HG03354 (cell line): ENCODE results near the gene RAP1GAP.

Experiments used
- ATAC-seq: cut with Tn5 transposase; IDR thresholded peaks from one replicate; pipeline ENCODE4 v1.9.1; 2021; ENCODE audit warnings: mild to moderate bottlenecking; ENCODE audit not compliant: unreplicated experiment, poor library complexity, severe bottlenecking

The RAP1GAP gene

DNA sequence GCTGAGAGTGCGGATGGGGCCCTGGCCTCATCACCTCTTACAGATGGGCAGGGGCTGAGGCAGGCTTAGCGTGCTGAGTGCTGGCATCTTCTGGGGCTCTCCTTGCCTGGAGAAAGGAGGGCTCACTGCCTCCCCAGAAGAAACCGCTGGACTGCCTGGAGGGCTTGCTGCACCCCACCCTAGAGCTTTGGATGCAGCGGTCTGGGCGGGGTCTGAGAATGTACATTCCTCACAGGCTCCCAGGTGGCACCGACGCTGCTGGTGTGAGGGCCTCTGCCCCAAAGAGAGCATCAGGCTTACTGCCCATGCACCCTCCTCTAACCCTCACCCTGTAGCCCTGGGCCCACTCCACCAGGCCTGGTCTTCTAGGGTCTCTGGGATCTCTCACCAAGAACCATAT is 51.1 kb downstream of the RAP1GAP start:
- ATAC-seq, result no peak

DNA sequence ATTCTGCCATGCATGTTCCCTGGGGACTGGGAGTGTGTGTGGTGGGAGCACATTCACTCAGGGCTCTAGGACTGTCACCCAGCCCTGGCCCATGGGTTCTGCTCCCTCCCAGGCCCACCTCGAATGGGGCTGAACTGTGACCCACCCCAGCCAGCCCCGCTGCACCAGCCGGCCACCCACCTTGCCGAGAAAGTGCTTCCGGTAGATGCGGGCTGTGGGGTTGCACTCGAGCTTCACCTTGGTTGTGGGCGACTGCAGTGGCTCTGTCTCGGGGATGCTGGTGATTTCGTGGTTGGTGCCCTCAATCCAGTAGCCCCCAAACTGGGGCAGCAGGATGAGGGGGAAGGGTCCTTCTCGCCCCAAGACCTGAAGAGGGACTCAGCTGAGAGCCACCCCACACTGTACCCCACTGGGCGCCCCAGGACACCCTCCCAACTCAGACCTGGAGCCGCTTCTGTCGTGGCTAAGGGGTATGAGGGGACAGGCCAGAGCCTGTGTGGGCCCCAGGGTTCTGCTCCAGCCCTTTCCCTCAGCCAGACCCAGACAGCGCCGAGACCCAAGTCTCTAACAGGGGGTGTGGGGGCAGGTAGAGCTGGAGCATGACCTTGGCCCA is 51.9 kb downstream of the RAP1GAP start:
- ATAC-seq, result no peak

DNA sequence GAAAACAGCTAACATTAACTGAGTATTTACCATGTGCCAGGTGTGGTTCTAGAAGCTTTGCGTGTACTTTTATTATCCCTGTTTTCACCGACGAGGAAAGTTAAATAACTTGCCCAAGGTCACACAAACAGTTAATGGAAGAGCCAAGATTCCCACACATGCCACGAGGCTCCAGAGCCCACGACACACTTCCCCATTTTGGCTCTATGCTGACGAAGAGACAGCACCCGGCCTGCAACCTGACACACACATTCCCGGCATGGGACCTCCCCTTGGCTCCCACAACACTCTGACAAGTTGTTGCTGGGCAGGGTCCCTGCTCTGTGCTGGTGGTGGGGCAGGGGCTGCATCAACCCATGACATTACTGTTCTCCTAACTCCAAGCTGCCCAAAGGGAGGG is 52.8 kb downstream of the RAP1GAP start:
- no peak for ATAC-seq

DNA sequence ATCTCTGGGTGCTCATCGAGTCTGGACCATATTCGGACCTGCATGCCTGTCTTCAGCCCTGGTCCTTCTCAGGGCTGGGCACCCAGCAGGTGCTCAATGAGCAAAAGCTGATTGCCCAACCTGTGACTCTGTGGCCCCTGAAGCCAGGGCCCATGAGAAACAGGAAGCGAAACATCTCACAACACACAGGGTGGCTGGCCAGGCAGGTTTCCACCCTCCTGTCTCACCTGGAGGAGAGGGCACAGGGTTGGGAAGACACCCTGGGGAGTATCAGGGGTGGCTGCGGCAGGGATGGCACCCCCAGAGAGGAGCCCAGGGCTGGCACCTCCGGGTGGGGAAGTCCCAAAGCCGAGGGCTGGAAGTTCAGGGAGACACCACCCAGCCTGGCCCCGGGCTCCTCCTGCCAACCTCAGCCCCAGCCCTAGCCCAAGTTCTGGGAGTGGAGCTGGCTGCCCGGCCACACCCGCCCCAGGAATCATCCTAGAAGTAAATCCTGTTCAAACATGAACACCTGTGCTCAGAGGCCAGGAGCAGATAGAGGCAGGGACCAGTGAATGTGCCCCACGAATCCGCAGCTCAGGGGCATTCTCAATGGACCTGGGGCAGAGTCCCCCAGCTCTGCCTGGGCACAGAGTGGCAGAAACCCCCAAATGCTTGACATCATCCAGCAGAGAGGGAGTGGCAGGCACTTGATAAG is 54.6 kb downstream of the RAP1GAP start:
- ATAC-seq, result no peak

DNA sequence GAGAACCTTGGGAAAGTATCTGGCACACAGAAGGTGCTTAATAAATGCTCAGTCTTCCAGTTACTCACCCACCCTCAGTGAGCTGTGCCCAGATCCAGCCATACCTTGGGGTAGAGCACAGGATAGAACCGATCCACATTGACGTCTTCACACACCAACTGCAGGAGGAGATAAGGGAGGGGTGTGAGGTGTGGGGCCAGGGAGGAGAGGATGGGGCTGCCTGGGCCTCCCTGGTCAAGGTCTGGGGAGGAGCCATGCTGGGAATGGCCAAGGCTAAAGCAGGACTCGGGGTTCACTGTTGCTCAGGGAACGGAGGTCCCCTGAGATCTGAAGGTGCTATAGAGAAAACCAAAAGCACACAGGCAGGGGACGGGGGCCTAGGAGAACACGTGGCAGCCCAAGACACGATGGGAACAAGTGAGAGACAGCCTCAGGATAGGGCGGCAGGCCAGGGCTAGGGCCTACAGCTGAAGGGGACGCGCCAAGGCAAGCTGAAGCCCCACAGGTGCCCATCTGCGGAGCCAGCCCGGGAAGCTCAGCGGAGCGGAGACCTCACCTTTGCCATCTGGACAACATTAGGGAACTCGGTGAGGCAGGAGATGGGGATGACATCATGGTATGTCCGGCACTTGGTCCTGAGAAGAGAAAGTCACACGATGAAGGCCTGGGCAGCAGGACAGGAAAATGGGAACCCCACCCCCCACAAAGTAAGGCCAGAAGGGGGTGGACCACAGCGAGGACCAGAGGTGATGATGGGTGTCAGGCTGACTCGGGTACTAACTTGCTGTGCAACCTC is 55.9 kb downstream of the RAP1GAP start:
- no peak for ATAC-seq

DNA sequence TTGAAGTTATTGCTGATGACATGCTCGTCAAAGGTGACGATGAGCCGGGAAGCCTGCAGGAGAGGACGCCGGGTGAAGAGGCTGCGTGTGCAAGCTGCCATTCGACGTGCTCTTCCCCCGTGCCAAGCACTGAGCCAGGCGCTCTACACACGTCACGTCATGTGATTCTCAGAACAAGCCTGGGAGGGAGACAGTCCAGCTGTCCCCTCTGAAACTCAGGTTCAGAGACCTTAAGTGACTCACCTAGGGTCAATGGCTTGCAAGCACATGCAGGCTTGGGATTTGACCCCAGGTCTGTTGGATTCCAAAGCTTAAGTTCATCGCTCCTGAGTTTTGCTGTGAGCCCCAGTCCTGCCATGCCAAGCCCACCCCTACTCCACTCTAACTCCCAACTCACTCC is 57.1 kb downstream of the RAP1GAP start:
- no peak for ATAC-seq

DNA sequence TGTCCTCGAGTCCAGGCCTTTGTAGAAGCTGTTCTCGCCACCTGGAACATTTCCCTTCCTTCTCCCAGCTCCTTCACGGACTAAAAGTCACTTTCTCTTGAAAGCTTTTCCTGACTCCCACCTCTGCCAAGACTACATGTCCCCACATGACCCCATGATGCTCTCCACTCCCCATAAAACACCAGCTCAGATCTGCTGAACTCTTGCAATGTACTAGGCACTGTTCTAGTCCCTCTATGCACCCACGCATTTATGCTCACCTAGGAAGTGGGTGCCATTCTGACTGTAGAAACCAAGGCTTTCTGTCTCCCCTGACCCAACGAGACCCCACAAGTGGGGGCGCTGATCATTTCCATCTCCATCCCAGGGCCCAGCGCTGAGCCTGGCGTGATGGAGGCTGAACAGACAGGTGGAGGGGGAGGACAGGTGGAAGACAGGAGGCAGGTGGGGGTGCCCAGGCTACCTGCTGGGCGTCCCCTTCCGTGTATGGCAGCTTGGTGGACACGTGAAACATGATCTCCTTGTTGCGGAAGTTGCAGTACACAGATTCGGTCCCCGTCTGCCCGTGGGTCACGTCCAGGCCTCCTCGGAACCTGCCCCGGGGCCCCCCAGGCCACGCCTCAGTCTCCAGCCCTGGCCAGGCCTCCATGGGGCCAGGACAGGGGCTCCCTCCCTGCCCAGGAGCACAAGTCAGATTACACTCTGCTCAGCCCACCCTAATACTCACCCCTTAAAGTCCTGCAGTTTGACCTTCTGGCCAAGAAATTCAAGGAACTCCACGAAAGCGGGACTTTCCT is 58.0 kb downstream of the RAP1GAP start:
- ATAC-seq, result no peak

DNA sequence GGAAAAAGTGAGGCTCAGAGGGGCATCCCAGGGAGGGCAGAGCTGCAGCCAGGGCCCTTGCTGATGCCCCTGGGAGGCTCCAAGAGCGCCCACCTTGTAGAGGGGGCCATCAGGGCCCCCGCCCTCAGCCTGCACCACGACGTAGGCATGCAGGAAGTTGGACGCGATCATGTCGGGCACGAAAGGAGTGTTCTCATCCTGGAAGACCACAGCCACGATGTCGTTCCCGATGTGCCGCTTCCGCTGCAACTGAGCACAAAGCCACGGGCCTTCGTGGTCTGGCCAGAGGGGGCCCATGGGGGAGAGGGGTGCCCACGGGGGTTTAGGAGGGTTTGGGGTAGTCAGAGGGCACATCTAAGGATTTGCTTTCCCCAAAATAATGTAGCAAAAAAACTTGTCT is 59.1 kb downstream of the RAP1GAP start:
- no peak for ATAC-seq

DNA sequence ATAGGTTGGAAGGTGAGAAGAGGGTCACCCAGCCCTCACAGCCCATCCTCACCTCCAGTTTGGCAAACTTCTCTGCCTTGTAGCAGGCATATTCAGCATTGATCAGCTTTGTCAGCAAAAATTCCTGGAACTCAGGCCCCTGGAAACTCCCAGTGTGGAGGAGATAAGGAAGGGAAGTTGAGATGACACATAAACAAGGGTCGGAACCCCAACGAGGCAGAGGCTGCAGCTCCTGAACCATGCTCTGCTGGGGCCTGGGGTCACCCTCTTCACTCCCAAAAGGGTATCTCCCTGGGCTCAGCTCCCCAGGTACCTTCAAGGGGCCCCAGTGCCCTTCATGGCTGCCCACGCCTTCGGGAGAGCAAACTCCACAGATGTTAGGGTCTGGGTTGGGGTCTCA is 60.4 kb downstream of the RAP1GAP start:
- no peak for ATAC-seq

DNA sequence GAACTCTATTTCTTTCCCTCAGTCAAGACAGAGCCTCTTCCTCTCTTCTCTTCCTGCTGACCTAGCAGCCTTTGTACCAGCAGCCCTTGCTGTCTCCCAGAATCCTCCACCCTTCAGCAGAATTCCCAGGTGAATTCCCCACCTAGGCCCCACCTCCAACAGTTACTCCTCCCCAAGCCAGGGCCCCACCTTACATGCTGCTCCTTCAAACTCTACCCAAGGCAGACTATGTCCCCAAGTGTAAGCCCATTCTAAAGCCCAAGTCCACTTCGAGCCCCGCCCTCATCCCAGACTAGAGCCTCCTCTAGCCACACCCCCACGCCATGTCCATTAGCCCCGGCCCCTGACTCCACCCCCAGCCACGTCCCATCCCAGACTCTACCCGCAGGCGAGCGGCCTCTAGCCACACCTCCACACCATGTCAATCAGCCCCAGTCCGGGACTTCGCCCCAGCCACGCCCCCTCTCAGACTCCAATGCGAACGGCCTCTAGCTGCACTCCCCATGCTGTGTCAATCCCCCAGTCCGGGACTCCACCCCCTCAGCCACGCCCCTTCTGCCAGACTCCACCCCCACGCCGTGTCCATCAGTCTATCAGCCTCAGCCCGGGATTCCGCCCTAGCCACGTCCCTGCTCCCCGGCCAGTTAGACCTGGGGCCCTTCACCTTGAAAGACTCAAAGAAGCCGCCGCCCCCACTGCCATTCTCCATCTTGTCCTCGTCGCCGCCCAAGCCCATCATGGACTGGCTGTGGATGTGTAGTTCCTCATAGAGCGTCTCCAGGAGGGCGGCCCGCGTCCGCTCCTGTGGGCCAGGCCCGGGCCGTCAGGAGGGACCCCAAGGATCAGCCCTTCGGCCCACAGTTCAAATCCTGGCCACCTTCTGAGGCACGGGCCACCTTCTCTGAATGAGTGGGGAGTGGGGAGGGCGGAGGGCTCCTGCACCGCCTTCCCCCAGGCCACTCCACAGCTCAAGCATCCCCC is 61.3 kb downstream of the RAP1GAP start:
- peak; percentile 57 for ATAC-seq

DNA sequence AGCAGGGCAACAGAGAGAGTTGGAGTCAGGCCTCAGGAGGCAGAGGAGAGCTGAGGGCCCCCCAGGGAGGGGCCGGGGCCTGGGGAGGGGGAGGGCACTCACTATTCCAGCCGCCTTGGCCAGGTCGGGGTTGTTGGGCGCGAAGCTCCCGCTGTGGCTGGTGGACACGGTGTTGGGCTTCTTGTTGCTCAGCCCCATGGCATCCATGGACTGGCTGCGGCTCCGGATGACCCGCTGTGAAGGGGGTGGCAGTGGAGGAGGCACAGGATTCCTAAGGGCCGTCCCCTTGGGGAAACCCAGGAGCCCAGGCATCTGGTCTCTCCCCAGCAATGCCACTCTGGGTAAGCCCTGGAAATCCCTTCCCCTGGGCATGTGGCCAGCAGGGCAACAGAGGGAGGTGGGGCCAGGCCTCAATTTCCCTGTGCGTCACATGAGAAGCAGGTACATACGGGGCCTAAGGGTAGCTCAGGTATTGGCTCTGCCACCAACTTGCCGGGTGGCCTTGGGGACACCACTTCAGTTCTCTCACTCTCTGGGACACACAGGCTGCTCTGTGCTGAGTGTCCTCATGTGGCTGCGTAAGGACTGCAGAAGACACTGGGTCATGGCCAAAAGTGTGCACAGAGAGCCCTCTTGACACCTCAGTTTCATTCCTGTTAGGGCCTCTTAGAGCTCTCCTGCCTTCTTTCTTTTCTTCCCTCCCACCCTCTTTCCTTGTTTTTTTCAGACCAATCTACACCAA is 63.0 kb downstream of the RAP1GAP start:
- no peak for ATAC-seq

DNA sequence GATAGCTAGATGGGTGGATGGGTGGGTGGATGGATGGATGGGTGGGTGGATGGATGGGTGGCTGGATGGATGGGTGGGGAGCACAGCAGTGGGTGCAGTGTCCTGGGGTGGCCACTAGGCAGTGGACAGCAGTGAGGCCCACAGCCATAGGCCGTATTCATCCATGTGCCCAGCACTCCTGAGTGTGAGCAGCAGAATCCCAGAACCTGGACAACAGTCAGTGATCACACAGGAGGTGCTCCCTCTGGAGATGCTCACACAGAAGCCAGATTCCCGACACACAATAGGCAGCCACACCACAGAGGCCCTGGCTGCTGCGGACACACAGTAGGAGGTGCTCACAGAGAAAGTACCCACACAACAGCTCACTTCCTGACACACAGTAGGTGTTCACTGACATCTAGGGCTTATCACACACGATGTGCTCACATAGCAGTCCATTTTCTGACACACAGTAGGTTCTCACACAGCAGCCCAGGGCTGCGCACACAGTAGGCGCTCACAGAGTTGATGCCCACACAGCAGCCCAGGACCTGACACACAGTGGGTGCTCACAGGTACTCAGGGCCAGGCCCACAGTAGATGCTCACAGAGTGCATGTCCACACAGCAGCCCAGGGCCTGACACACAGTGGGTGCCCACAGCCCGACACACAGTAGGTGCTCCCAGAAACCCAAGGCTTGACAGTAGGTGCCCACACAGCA is 64.0 kb downstream of the RAP1GAP start:
- ATAC-seq, result no peak

DNA sequence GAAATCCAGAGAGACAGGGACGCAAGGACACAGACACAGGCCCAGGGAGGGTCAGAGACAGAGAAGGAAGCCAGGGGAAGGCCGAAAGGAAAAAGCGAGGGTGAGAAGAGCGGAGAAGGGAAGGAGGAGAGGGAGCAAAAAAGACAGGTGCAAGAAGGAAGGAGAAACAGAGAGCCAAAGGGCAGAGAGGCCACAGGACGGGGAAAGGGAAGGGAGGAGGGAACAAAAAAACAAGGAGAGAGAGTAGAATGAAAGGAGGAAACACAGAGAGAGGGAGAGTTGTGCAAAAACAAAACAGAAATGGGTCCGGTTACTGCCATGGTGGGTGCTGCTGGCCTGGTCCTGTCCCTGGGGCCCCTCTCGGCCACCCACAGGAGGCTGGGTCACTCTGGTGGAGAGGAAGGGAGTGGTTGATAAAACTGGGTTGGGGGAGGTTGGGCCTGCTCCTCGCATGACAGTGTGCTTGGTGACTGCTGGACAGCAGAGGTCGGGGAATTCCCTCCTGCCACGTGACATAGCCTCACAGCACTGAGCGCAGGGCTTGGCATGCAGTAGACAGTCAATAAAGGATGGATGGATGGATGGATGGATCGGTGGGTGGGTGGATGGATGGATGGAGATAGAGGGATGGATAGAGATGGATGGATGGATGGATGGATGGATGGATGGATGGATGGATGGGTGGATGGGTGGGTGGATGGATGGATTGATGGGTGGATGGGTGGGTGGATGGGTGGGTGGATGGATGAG is 64.8 kb downstream of the RAP1GAP start:
- ATAC-seq, result no peak

DNA sequence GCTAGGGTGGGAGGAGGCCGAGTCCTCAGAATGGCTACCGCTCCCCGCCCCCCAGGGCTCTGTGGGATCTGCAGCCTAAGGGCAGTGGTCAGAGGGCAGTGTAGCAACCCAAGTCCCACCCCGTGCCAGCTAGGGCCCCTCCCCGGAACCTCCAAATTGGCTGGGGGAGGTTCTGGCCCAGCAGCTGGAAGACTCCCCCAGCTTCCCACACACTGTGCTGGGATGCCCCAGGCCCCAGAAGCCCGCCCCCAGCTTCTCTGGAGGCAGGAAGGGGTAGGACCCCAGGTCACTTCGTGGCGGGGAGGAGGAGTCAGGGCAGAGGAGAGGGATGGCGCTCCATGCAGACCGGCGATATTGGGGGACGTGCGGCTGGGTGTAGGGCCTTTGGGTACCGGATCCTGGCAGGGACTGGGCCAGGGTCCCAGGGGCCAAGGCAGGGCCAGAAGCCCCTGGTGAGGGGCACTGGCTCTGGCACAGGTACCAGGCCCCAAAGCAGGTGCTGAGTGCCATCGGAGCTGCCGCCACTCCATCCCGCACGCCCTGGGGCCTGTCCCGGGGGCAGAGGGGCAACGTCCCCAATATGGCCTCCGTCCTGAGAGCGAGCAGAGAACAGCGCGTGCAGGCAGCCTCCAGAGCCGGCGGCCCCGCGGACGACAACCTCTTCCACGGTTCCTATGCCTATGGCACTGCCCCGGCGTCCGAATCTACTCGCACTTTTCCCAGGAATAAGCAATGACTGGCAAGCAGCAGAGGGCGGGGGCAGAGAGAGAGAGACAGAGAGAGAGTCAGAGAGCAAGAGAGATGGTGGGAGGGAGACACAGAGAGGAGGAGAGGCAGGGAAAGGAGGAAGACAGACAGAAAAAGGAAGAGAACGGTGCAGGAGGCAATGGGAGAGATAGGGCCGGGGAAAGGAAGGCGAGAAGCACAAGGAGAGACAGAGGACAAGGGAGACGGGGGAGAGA is 65.7 kb downstream of the RAP1GAP start:
- no peak for ATAC-seq

DNA sequence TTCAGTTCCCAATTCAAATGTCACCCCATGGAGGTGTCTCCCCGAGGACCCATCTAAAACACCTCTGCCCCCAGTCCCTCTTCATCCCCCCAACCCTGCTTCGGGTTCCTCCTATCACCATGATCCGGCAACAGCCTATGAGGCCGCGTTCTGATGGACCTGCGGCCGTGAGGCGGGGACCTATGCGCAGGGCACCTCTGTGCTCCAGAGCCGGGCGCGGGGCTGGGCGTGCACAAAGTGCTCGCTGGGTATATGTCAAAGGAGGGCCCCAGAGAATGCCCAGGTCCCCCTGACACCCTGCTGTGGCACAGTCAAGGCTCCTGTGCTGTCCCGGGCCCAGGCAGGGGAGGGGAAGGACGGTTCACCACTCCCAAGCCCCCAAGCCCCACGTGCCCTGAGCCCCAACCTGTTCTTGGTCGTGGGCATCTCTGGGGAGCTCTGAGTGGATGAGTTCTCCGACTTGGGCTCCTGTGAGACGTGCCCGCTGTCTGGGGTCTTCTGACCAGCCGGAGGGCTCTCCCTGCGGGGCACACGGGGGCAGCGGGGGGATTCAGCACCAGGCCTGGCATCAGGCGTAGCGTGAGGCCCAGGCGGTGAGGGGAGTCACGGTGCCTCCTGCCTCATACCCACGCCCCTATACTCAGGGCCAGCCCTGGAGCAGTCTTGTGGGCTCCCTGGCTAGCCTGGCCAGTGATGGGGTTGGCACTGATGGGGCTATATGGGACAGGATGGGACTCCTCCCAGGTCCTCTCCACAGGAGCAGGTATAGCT is 67.7 kb downstream of the RAP1GAP start:
- ATAC-seq, result no peak
